Mesothelial cell of epicardium (in vitro differentiated cells): ENCODE results near the gene ANKS1B. TPM values are rescaled to one million over a fixed set of nuclear protein-coding genes. Genes with fewer than 3 reads are reported as not detected.
"Not testable (repeated sequence)": the region's sequence is repeated elsewhere in the genome, so short reads cannot be mapped to it uniquely, and the experiment has no call there.

Experiments
- DNase-seq, 2 experiments: peaks; one replicate each; pipeline ENCODE4 v3.0.0; 2021; ENCODE audit warnings: low spot score in 2 of 2; ENCODE audit not compliant: unreplicated experiment in 2 of 2
- H3K27ac Mint-ChIP-seq: 2 replicates; pipeline ENCODE4 v1.8.0; 2021; ENCODE audit warnings: mixed read lengths
- H3K27me3 Mint-ChIP-seq: 2 replicates; pipeline ENCODE4 v1.8.0; 2021; ENCODE audit warnings: low read depth, mixed read lengths
- H3K36me3 Mint-ChIP-seq: 2 replicates; pipeline ENCODE4 v1.8.0; 2021; ENCODE audit warnings: mixed read lengths
- H3K4me1 Mint-ChIP-seq: 2 replicates; pipeline ENCODE4 v1.8.0; 2021; ENCODE audit warnings: mixed read lengths
- H3K4me3 Mint-ChIP-seq: 2 replicates; pipeline ENCODE4 v1.8.0; 2021; ENCODE audit warnings: mild to moderate bottlenecking, moderate library complexity, mixed read lengths
- H3K9me3 Mint-ChIP-seq: 2 replicates; pipeline ENCODE4 v1.8.0; 2021; ENCODE audit warnings: mixed read lengths
- CTCF ChIP-seq: fragments of 200-600 bp; sonication (generic); IDR thresholded peaks from one replicate; pipeline ENCODE4 v1.5.0; 2021; ENCODE audit warnings: antibody characterized with exemption; ENCODE audit not compliant: unreplicated experiment
- total RNA-seq: library from RNA; stranded (reverse); gene quantifications from 3 replicates; pipeline ENCODE4 v1.2.1, GENCODE V29; 2021

The ANKS1B gene
- total RNA-seq, 1 donor from 2014 or later, result 8.8 TPM

GRCh38 chr12:98770230-98770629 lies 1214.5 kb downstream of the ANKS1B start:
- H3K27ac Mint-ChIP-seq, result no peak overlapping the region
- TF ChIP-seq CTCF, result no peak
- H3K4me3 Mint-ChIP-seq, result no peak overlapping the region
- DNase-seq, result no peak
- no peaks in the 10 kb centered on the region for H3K4me1 Mint-ChIP-seq
- H3K27me3 Mint-ChIP-seq, result peaks cover 2% of the 10 kb centered on the region
- H3K36me3 Mint-ChIP-seq, result no peaks in the 10 kb centered on the region
- H3K9me3 Mint-ChIP-seq, result peaks cover 7% of the 10 kb centered on the region

- Mint-ChIP-seq H3K4me1 (no peaks in the 10 kb centered on the region), H3K27ac (no peak overlapping the region), H3K4me3 (no peak overlapping the region), H3K27me3 (peaks cover 7% of the 10 kb centered on the region), H3K36me3 (no peaks in the 10 kb centered on the region), H3K9me3 (peaks cover 7% of the 10 kb centered on the region)
- no peak for TF ChIP-seq CTCF
- no peak for DNase-seq
Observed at GRCh38 chr12:98769068-98769467, 1215.7 kb downstream of the ANKS1B start.

- no peak for TF ChIP-seq CTCF
- H3K9me3 Mint-ChIP-seq, result peaks cover 6% of the 10 kb centered on the region
- H3K4me3 Mint-ChIP-seq, result no peak overlapping the region
- H3K27me3 Mint-ChIP-seq, result peaks cover 16% of the 10 kb centered on the region
- H3K27ac Mint-ChIP-seq, result no peak overlapping the region
- H3K36me3 Mint-ChIP-seq, result no peaks in the 10 kb centered on the region
- DNase-seq, result no peak
- no peaks in the 10 kb centered on the region for H3K4me1 Mint-ChIP-seq
Observed at GRCh38 chr12:98767248-98767647, 1217.5 kb downstream of the ANKS1B start.

GRCh38 chr12:98763656-98764055 lies 1221.1 kb downstream of the ANKS1B start:
- Mint-ChIP-seq H3K36me3 (no peaks in the 10 kb centered on the region), H3K4me1 (no peaks in the 10 kb centered on the region), H3K4me3 (no peak overlapping the region), H3K9me3 (no peaks in the 10 kb centered on the region), H3K27me3 (peaks cover 27% of the 10 kb centered on the region), H3K27ac (no peak overlapping the region)
- no peak for TF ChIP-seq CTCF
- DNase-seq, result no peak

- no peaks in the 10 kb centered on the region for H3K36me3 Mint-ChIP-seq
- no peak overlapping the region for H3K4me3 Mint-ChIP-seq
- no peak overlapping the region for H3K27ac Mint-ChIP-seq
- no peak for TF ChIP-seq CTCF
- H3K27me3 Mint-ChIP-seq, result peaks cover 26% of the 10 kb centered on the region
- no peak for DNase-seq
- no peaks in the 10 kb centered on the region for H3K9me3 Mint-ChIP-seq
- H3K4me1 Mint-ChIP-seq, result no peaks in the 10 kb centered on the region
Observed at GRCh38 chr12:98758331-98758730, 1226.4 kb downstream of the ANKS1B start.

- no peak for TF ChIP-seq CTCF
- H3K4me3 Mint-ChIP-seq, result no peak overlapping the region
- H3K27ac Mint-ChIP-seq, result no peak overlapping the region
- H3K27me3 Mint-ChIP-seq, result peaks cover 21% of the 10 kb centered on the region
- H3K4me1 Mint-ChIP-seq, result no peaks in the 10 kb centered on the region
- DNase-seq, result no peak
- H3K9me3 Mint-ChIP-seq, result no peaks in the 10 kb centered on the region
- H3K36me3 Mint-ChIP-seq, result no peaks in the 10 kb centered on the region
Observed at GRCh38 chr12:98757455-98757854, 1227.3 kb downstream of the ANKS1B start.

- DNase-seq, result not testable (repeated sequence)
Observed at GRCh38 chr12:98755855-98756254, 1228.9 kb downstream of the ANKS1B start.

More at GRCh38 chr12:98755855-98756254, 1228.9 kb downstream of the ANKS1B start:
- H3K4me3 Mint-ChIP-seq, H3K4me1 Mint-ChIP-seq, H3K27ac Mint-ChIP-seq, H3K36me3 Mint-ChIP-seq, H3K9me3 Mint-ChIP-seq: not testable (repeated sequence)
- peaks cover 11% of the 10 kb centered on the region for H3K27me3 Mint-ChIP-seq
